Fibroblast of the aortic adventitia (primary cell): ENCODE measurements around the gene RSBN1. TPM values are rescaled to one million over a fixed set of nuclear protein-coding genes. Genes with fewer than 3 reads are reported as not detected.

Source experiments
- DNase-seq: peaks from one replicate; pipeline ENCODE4 v3.0.0-alpha.2; 2010; ENCODE audit warnings: low read depth
- H3K4me3 ChIP-seq: 2 replicates; pipeline ENCODE4 v1.5.1; 2011; ENCODE audit warnings: low read depth, mild to moderate bottlenecking, control low read depth, low read length, moderate library complexity
- total RNA-seq: library from RNA; depleted of rRNA; stranded (reverse); fragments of >200 nt; gene quantifications from 2 replicates; pipeline ENCODE4 v1.2.3, GENCODE V29; 2012; ENCODE audit warnings: low replicate concordance
- TF ChIP-seq, protein P1 (sequence below): IDR thresholded peaks from 2 replicates; pipeline ENCODE4 v1.5.1; 2011; ENCODE audit warnings: mild to moderate bottlenecking, low read length, control low read depth, inconsistent platforms; ENCODE audit not compliant: insufficient read depth

Gene RSBN1
- total RNA-seq, 1 donor, result 9.2 TPM

DNA sequence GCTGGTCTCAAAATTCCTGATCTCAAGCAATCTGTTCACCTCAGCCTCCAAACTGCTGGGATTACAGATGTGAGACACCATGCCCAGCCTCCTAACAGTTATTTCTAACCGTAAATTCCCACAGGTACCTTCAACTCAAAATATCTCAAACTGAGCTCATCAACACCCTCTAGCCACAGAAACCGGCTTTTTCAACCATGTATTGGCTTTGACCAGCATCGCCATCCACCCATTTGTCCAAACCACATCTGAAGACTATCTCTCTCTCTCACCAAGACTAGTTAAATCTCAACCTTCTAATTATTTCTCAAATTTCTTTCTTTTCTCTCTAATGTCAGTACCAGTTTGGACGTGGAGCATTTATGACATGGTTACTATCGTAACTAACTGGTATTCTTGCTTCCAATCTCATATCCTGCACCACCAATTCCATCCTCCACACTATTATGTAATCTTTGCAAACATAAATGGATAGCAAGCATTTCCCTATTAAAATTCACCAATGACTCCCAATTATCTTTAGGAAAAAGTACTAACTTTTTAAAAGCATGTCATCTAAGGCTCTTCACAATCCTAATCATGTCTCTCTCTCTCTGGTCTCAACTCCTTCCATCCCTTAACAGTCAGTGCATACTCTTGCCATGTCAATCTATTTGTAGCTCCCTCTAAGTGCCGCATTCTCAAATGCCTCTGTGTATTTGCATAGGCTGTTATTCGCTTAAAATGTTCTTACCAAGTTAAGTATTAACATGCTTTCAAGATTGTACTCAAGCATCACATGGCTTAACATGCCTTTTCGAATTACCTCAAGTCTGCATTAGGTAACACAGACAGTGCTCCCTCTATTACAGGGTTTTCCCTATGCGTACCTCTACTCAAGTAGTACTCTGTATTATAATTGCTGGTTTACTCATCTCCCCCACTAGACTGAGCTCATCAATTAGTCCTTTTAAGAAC is 18.1 kb downstream of the RSBN1 start:
- no peak overlapping the region for H3K4me3 ChIP-seq
- TF ChIP-seq, protein P1, sequence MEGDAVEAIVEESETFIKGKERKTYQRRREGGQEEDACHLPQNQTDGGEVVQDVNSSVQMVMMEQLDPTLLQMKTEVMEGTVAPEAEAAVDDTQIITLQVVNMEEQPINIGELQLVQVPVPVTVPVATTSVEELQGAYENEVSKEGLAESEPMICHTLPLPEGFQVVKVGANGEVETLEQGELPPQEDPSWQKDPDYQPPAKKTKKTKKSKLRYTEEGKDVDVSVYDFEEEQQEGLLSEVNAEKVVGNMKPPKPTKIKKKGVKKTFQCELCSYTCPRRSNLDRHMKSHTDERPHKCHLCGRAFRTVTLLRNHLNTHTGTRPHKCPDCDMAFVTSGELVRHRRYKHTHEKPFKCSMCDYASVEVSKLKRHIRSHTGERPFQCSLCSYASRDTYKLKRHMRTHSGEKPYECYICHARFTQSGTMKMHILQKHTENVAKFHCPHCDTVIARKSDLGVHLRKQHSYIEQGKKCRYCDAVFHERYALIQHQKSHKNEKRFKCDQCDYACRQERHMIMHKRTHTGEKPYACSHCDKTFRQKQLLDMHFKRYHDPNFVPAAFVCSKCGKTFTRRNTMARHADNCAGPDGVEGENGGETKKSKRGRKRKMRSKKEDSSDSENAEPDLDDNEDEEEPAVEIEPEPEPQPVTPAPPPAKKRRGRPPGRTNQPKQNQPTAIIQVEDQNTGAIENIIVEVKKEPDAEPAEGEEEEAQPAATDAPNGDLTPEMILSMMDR, result no peak
- DNase-seq, result no peak

DNA sequence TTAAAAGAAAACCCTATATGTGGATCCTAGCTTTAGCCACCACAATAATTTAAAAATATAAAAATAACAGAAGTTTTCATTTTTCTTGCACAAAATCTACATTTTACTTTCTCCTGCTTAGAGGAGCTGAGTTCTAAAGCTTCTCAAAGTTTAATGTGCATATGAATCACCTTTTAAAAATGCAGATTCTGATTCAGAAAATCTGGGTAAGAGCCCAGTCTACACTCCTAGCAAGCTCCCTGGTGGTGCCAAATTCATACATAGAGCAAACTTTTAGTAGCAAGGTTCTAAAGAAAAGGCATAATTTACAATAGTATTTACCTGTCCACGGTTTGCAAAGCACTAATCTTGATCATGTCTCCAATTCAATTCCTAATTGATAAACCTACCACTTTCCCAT is 19.3 kb downstream of the RSBN1 start:
- TF ChIP-seq, protein P1, result no peak
- no peak overlapping the region for H3K4me3 ChIP-seq
- peak; percentile 73 for DNase-seq

DNA sequence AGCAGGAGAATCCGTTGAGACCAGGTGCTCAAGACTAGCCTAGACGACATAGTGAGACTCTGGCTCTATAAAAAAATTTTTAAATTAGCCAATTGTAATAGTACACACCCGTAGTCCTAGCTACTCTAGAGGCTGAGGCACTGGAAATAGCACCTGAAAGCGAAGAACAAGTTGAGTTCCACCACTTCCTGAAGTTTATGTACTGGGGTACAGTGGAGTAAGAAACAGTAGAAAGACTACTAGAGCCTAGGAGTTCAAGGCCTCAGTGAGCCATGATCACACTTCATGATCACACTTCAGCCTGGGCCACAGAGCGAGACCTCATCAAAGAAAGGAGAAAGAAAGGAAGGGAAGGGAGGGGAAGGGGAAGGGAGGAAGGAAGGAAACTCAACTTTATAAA is 19.8 kb downstream of the RSBN1 start:
- DNase-seq, result no peak
- no peak overlapping the region for H3K4me3 ChIP-seq
- TF ChIP-seq, protein P1, result no peak

DNA sequence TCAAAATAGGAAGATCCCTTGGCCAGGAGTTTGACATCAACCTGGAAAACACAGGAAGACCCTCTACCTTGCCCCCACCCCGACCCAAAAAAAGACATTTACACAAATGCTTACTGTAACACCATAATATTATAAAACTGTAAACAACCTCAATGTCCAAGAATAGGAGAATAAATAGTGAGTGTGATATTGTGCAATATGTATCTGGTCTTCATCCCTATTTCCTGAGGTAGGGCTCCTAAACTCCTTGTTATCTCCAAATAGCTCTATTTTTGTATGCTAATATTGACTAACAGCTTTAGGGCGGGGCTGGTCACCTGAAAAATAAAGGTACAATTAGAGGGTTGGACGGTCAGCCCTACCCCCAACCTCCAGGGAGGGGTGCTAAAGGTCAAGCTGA is 23.5 kb downstream of the RSBN1 start:
- no peak overlapping the region for H3K4me3 ChIP-seq

DNA sequence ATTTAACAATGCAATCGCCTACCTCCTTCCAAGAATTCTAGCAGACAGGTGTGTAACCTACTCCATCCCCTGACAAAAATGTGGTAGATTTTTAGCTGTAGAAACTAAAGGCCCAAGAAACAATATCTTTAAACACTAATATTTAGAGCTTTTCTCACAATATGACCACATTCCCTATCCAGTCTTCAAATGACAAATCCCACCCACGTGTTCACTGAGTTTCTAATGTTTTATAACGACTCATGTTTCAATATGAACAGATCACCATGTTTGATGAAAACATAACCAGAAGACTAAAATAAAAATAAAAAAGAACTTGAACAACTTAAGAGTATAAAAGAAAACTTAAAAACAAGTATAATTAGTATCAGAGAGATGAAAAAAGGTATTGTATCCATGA is 24.6 kb downstream of the RSBN1 start:
- TF ChIP-seq, protein P1, result no peak
- no peak overlapping the region for H3K4me3 ChIP-seq

More for the DNA sequence above, 23.5 kb downstream of the RSBN1 start:
- DNase-seq, result no peak
- TF ChIP-seq, protein P1, result no peak

GRCh38 chr1:113786069-113786468 is 26.2 kb downstream of the RSBN1 start:
- no peak for DNase-seq
- no peak overlapping the region for H3K4me3 ChIP-seq
- TF ChIP-seq, protein P1, result no peak

More for the DNA sequence above, 24.6 kb downstream of the RSBN1 start:
- no peak for DNase-seq
